Neuronal stem cell (in vitro differentiated cells): Measurements from ENCODE around the gene OPN1SW.

Source experiments
- DNase-seq: peaks from one replicate; pipeline ENCODE4 v3.0.0-alpha.2; 2013; ENCODE audit warnings: low spot score
- H2AFZ ChIP-seq: one replicate; pipeline ENCODE4 v1.6.1; 2013; ENCODE audit warnings: mild to moderate bottlenecking, low read length, inconsistent platforms
- H2AK5ac ChIP-seq: 2 replicates; pipeline ENCODE4 v1.6.1; 2013; ENCODE audit warnings: low read depth, mild to moderate bottlenecking, inconsistent platforms, low read length, moderate library complexity, mixed read lengths
- H2BK120ac ChIP-seq: 2 replicates; pipeline ENCODE4 v1.6.1; 2013; ENCODE audit warnings: low read depth, mild to moderate bottlenecking, inconsistent platforms, low read length, moderate library complexity, mixed read lengths
- H2BK12ac ChIP-seq: one replicate; pipeline ENCODE4 v1.6.1; 2013; ENCODE audit warnings: low read length, inconsistent platforms
- H2BK15ac ChIP-seq: 2 replicates; pipeline ENCODE4 v1.6.1; 2013; ENCODE audit warnings: mild to moderate bottlenecking, low read length, inconsistent platforms, mixed read lengths
- H2BK5ac ChIP-seq: one replicate; pipeline ENCODE4 v1.6.1; 2013; ENCODE audit warnings: inconsistent platforms, mild to moderate bottlenecking, low read length, moderate library complexity
- H3K14ac ChIP-seq: one replicate; pipeline ENCODE4 v1.6.1; 2013; ENCODE audit warnings: low read length, inconsistent platforms
- H3K18ac ChIP-seq: 2 replicates; pipeline ENCODE4 v1.6.1; 2013; ENCODE audit warnings: low read length, inconsistent platforms
- H3K23ac ChIP-seq: 2 replicates; pipeline ENCODE4 v1.6.1; 2013; ENCODE audit warnings: low read depth, mild to moderate bottlenecking, mixed read lengths, low read length, inconsistent platforms; ENCODE audit not compliant: poor library complexity
- H3K27ac ChIP-seq: replicated peaks from 3 replicates; pipeline ENCODE4 v1.5.1; 2013; ENCODE audit warnings: low read length, inconsistent platforms
- H3K27me3 ChIP-seq, 3 experiments: 2 replicates each; pipeline ENCODE4 v1.6.1; 2013; ENCODE audit warnings: low read length in 3 of 3, mild to moderate bottlenecking in 2 of 3, inconsistent platforms in 1 of 3, low read depth in 1 of 3, mixed read lengths in 1 of 3, moderate library complexity in 1 of 3; ENCODE audit not compliant: control insufficient read depth in 3 of 3, insufficient read depth in 3 of 3
- H3K36me3 ChIP-seq, 2 donors: replicated peaks in 1 of 2; 2 replicates each; pipeline ENCODE4 v1.6.1; 2013; ENCODE audit warnings: low read length in 2 of 2; ENCODE audit not compliant: control insufficient read depth in 2 of 2, insufficient read depth in 2 of 2
- H3K4ac ChIP-seq: 2 replicates; pipeline ENCODE4 v1.6.1; 2013; ENCODE audit warnings: inconsistent platforms, mild to moderate bottlenecking, low read length, moderate library complexity
- H3K4me1 ChIP-seq, 2 donors: 1 replicate in 1 of 2; 2 replicates in 1 of 2; pipeline ENCODE4 v1.6.1; 2013; ENCODE audit warnings: low read length in 2 of 2, low read depth in 1 of 2; ENCODE audit not compliant: control insufficient read depth in 2 of 2, insufficient read depth in 1 of 2
- H3K4me2 ChIP-seq: one replicate; pipeline ENCODE4 v1.6.1; 2013; ENCODE audit warnings: mild to moderate bottlenecking, low read length, inconsistent platforms; ENCODE audit not compliant: insufficient read depth, poor library complexity, severe bottlenecking
- H3K4me3 ChIP-seq, 2 donors: 2 replicates each; pipeline ENCODE4 v1.5.1; 2013; ENCODE audit warnings: low read length in 2 of 2, mild to moderate bottlenecking in 2 of 2, inconsistent platforms in 1 of 2, moderate library complexity in 1 of 2
- H3K79me1 ChIP-seq: one replicate; pipeline ENCODE4 v1.6.1; 2013; ENCODE audit warnings: low read depth, mild to moderate bottlenecking, inconsistent platforms, low read length, moderate library complexity
- H3K9ac ChIP-seq: one replicate; pipeline ENCODE4 v1.6.1; 2013; ENCODE audit warnings: mild to moderate bottlenecking, low read depth, low read length, inconsistent platforms; ENCODE audit not compliant: poor library complexity
- H3K9me3 ChIP-seq, 2 donors: replicated peaks in 1 of 2; 2 replicates each; pipeline versions ENCODE3 to v1.6.1; 2013; ENCODE audit warnings: low read length in 2 of 2, mild to moderate bottlenecking in 2 of 2, inconsistent platforms in 1 of 2, low read depth in 1 of 2, mixed read lengths in 1 of 2, moderate library complexity in 1 of 2; ENCODE audit not compliant: control insufficient read depth in 2 of 2, insufficient read depth in 1 of 2
- H4K8ac ChIP-seq: one replicate; pipeline ENCODE4 v1.6.1; 2013; ENCODE audit warnings: low read depth, mild to moderate bottlenecking, inconsistent platforms, low read length, moderate library complexity
- H4K91ac ChIP-seq: one replicate; pipeline ENCODE4 v1.6.1; 2013; ENCODE audit warnings: low read length, low read depth, mild to moderate bottlenecking, inconsistent platforms; ENCODE audit not compliant: poor library complexity
- WGBS, 2 donors: extraction: QIAGEN DNeasy Blood & Tissue Kit; methylation state at CpG; one replicate each; pipeline ENCODE4 v1.1.7; 2013; ENCODE audit warnings: missing lambda C conversion rate in 2 of 2, mixed read lengths in 1 of 2; ENCODE audit not compliant: insufficient read length in 2 of 2, insufficient replicate concordance in 1 of 2; ENCODE audit errors: extremely low coverage in 2 of 2; 5-methylcytosine and 5-hydroxymethylcytosine counted together

Gene OPN1SW

DNA sequence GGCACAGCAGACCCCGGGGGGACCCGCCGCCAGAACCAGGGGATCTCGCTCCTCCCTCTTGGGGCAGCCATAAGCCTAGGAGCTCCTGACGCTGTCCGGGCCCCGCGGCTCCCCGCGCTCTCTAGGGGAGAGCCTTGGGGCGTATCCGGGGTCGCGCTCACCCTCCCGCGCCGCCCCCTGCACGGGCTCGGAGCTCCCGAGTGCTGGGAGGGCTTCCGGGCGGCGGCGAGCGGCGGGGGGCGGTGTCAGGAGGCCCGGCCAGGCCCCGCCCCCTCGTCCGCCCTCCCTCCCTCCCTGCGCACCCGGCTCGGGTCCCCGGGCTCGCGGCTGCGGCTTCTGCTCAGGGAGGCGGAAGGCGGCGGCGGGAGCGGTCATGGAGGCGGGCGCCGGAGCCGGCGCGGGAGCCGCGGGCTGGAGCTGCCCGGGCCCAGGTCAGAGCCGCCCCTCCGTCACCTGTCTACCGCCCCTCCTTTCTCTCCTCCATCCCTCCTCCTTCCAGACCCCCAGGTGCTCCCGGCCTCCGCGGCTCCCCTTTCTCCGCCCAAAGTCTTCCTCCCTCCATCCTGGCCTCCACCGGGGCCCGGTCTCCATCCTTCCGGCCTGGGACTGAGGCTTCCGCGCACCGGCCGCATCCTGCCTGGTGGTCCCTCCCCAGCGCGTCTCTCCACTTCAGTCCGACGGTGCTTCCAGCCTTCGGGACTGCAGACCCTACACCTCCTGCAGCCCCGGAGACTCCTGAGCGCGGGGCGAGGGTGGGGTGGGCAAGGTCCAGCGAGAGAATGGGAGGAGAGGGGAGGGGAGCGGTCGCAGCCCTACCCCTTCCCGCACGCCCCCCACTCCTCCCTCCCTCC is 15.8 kb upstream of the OPN1SW start, which contains the start of gene CCDC136:
TSS of gene CCDC136 (plus strand) at position 848 of the 851 bp plus-strand sequence. CDS start 444 bp downstream, outside the sequence.
- H2BK12ac ChIP-seq, result peak within 1 kb of the TSS; percentile 84
- peak within 1 kb of the TSS; percentile 92 for H3K4me2 ChIP-seq
- peaks cover 8% of the 10 kb centered on the region for H3K79me1 ChIP-seq
- peak within 1 kb of the TSS; percentile 93 for H3K23ac ChIP-seq
- DNase-seq, result peak; percentile 75
- H3K36me3 ChIP-seq, result peaks cover 12 to 21% of the 10 kb centered on the region in 2 donors
- peak within 1 kb of the TSS; percentile 90 to 92 for H3K4me3 ChIP-seq
- peak within 1 kb of the TSS; percentile 56 for H2AK5ac ChIP-seq
- H3K18ac ChIP-seq, result peak within 1 kb of the TSS; percentile 99
- peak within 1 kb of the TSS; percentile 97 for H3K14ac ChIP-seq
- WGBS, 2 donors, result no CpG with 5 or more reads among the region's 80 CpGs
- peaks cover 10 to 19% of the 10 kb centered on the region in 2 donors for H3K4me1 ChIP-seq
- H2BK15ac ChIP-seq, result peak within 1 kb of the TSS; percentile 97
- H3K9me3 ChIP-seq, result peaks cover 0 to 2% of the 10 kb centered on the region in 2 donors
- peak within 1 kb of the TSS; percentile 100 for H2BK5ac ChIP-seq
- peak within 1 kb of the TSS; percentile 93 for H3K9ac ChIP-seq
- peak within 1 kb of the TSS; percentile 99 for H2BK120ac ChIP-seq
- H4K8ac ChIP-seq, result no peak within 1 kb of the TSS
- H2AFZ ChIP-seq, result peak within 1 kb of the TSS; percentile 99
- H3K27me3 ChIP-seq, result peaks cover 0 to 2% (median 0%) of the 10 kb centered on the region in 3 experiments
- H3K4ac ChIP-seq, result peak within 1 kb of the TSS; percentile 66
- peak within 1 kb of the TSS; percentile 74 for H3K27ac ChIP-seq
- no peak within 1 kb of the TSS for H4K91ac ChIP-seq

DNA sequence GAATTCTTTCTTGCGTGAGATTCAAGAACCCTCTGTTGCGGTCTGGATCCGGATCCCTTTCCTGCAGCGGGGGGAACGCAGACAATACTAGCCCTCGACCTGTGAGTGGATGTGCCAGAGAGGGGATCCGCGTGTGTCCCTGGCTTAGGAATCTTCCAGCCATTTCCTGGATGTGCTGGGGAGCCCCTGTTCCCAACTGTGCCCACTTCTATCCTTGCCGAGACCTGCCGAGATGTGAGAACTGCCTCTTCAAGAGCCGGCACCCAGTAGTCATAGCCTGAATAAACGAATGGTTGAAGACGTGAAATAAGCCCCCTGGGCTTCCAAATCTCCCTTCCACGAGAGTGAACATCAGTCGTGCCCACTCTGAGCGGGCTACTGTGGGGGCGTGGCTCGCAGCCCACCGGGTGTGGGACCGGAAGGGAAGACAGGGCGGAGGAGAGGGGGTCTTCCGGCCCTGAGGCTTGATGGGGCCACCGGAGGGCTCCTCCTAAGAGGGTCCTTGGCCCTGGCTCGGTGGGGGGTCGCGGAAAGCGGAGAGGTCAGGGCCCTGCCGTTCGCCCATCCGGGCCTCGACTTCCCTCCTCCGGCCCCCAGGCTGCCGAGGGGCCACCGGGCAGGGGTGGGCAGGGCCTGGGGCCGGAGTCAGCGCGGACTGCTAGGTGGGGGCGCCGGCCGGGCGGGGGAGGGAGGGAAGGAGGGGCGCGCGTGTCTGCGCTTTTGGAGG is 14.9 kb upstream of the OPN1SW start:
- peak overlapping the region; percentile 97 for H3K18ac ChIP-seq
- peak; percentile 21 for DNase-seq

DNA sequence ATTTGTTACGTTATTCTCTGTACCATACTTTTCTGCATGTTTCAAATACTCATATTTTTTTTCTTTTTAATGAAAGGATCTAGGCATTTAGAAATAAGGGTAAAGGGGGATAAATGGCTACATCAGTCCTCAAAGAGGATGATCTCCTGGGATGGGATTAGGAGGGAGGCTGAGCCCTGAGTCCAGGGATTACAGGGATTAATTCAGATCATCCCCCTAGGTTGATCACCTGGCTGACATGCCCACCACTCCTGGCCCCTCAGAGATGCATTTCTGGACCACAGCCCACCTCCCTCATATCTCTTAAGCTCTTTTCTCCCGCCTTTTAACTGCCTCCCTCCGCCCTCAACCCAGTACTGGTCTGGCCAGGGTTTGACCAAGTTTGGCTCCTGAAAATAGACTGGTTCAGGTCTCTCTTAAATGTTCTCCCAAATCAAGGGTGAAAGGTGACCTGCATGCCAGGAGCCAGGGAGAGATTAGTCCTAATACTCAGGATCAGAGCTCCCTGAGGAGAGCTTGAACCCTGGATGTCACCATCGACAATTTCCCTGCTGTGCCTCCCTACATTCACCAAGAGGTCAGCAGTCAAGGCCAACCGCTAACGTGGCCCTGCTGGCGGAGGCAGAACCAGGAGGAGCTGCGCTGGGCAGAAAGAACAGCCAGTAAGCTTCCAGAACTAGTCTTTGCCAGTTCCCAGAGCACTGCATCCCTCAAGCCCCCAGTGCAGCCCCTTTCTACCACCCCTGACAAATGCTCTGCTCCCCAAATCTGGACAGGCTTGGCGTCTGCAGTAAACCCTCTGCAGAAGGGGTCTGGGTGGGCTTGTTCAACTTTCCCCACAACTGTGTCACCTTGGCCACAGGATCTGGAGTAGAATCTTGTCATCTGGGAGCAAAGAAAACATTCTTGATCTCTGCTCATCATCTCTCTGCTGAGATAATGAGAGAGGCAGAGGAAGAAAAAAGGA is 13.1 kb upstream of the OPN1SW start:
- H3K23ac ChIP-seq, result no peak overlapping the region
- H3K9me3 ChIP-seq, result no peaks in the 10 kb centered on the region
- H3K4me2 ChIP-seq, result no peak overlapping the region
- H3K36me3 ChIP-seq, result no peaks in the 10 kb centered on the region
- H4K8ac ChIP-seq, result no peak overlapping the region
- no peak overlapping the region for H3K18ac ChIP-seq
- H3K4me3 ChIP-seq, result no peak overlapping the region
- no peak overlapping the region for H2BK15ac ChIP-seq
- WGBS, 2 donors, result no CpG with 5 or more reads among the region's 9 CpGs
- no peak for DNase-seq
- peaks cover 0 to 2% (median 0%) of the 10 kb centered on the region in 3 experiments for H3K27me3 ChIP-seq
- no peak overlapping the region for H3K27ac ChIP-seq
- H2BK12ac ChIP-seq, result no peak overlapping the region
- no peak overlapping the region for H3K14ac ChIP-seq
- H3K79me1 ChIP-seq, result peaks cover 5% of the 10 kb centered on the region
- no peak overlapping the region for H2BK120ac ChIP-seq
- H3K4ac ChIP-seq, result no peak overlapping the region
- H3K4me1 ChIP-seq, result peaks cover 7 to 10% of the 10 kb centered on the region in 2 donors
- H3K9ac ChIP-seq, result no peak overlapping the region
- H2AK5ac ChIP-seq, result no peak overlapping the region
- H2AFZ ChIP-seq, result no peak overlapping the region
- H4K91ac ChIP-seq, result no peak overlapping the region
- peak overlapping the region; percentile 83 for H2BK5ac ChIP-seq

More for the DNA sequence above, 14.9 kb upstream of the OPN1SW start:
- H3K79me1 ChIP-seq, result peaks cover 8% of the 10 kb centered on the region
- H3K9me3 ChIP-seq, result no peaks in the 10 kb centered on the region
- WGBS, 2 donors, result no CpG with 5 or more reads among the region's 45 CpGs
- H4K91ac ChIP-seq, result no peak overlapping the region
- no peak overlapping the region for H3K4ac ChIP-seq
- H4K8ac ChIP-seq, result no peak overlapping the region
- no peak overlapping the region for H2AK5ac ChIP-seq
- peak overlapping the region; percentile 75 for H3K4me2 ChIP-seq
- H2AFZ ChIP-seq, result peak overlapping the region; percentile 99
- no peak overlapping the region for H2BK12ac ChIP-seq
- H3K9ac ChIP-seq, result peak overlapping the region; percentile 81
- peak overlapping the region; percentile 93 for H3K23ac ChIP-seq
- H3K27me3 ChIP-seq, result peaks cover 0 to 2% (median 0%) of the 10 kb centered on the region in 3 experiments
- peak overlapping the region; percentile 100 for H2BK5ac ChIP-seq
- peak overlapping the region; percentile 99 for H2BK120ac ChIP-seq
- peaks cover 10 to 19% of the 10 kb centered on the region in 2 donors for H3K4me1 ChIP-seq
- peaks cover 9 to 16% of the 10 kb centered on the region in 2 donors for H3K36me3 ChIP-seq
- H2BK15ac ChIP-seq, result peak overlapping the region; percentile 97
- H3K4me3 ChIP-seq, result peak overlapping the region; percentile 90 to 92
- H3K27ac ChIP-seq, result peak overlapping the region; percentile 63
- H3K14ac ChIP-seq, result no peak overlapping the region
